NK-92 treated with Interleukin-12 subunit alpha and Interleukin-12 subunit beta, amount 100 ng/mL, for 24 hours (cell line): ENCODE data around the gene YIF1B.

Experiments
- DNase-seq: peaks from one replicate; lab custom pipeline; 2025; lab: John Stamatoyannopoulos, UW

YIF1B gene

DNA sequence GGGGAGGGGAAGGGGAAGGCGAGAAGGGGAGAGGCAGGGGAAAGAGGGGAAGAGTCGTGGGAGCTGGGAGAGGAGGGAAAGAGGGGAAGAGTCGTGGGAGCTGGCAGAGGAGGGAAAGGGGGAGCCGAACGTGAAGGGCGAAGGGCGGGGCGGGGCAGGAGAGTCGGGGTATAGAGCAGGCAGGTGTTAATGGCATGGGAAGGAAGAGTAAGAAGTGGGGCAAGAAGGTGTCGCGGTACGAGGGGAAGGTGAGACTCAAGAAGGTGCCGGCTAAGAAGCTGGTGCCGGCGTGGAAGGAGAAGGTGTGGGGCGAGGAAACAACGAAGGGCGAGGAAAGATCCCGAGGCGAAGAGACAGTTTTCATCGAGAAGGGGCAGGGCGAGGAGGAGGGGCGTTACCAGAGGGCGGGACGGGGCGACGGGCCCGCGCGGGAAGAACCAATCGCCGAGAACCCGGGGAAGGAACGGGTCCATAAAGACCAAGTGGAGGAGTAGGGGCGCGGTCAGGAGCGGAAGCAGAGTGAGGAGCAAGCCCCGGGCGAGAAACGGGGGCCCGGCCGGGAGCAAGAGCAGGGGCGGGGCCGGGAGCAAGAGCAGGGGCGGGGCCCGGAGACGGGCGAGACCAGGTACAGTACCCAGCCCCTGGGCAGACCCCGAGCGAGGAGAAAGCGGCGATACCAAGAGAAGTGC, 20.3 kb upstream of the YIF1B start:
- DNase-seq, result peak; percentile 93

DNA sequence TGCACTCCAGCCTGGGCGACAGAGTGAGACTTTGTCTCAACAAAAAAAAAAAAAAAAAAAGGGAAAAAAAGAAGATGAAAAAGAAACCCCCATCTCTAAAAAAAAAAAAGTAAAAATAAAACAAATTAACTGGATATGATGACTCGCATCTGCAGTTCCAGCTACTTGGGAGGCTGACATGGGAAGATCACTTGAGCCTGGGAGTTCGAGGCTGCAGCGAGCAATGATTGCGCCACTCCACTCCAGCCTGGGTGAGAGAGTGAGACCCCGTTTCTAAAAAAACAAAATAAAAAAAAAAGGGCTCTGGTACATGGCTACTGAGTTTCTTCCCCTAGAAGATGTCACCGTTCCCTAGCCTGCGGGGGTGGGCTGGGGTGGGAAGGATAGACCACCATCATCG, 17.5 kb upstream of the YIF1B start:
- DNase-seq, result no peak

DNA sequence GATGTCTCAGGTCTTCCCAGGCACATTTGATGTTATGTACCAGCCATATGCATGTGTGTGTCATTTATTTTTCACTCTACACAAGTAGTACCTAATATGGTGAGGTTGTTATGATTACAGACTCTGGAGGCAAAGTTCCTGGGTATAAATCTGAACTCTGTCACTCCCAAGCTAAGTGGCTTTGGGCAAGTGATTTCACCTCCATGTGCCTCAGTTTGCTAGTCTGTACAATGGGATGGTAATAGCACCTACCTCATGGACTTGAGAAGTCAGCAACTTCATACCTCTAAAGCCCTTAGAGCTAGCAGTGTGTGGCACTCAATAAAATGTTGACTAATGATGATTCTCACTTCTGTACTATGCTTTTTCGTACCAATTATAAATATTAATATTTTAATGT, 16.0 kb upstream of the YIF1B start:
- no peak for DNase-seq

DNA sequence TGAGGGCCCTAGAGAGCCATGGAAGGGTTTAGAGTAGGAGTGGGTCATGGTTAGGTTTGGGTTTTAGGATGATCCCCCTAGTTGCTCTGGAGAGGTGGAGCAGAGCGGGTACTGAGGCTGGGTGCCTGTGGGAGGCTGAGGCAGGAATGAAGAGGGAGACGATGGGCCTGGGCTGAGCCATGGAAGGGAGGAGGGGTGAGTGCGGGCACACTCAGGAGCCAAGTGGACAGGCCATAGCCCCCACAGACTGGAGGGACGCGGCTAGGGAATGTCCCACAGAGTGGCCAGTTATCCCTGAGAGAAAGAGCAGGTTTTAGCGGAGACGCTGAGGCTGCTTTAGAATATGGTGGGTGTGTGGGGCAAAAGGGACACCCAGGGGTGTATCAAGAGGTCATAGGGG, 13.9 kb upstream of the YIF1B start:
- no peak for DNase-seq

DNA sequence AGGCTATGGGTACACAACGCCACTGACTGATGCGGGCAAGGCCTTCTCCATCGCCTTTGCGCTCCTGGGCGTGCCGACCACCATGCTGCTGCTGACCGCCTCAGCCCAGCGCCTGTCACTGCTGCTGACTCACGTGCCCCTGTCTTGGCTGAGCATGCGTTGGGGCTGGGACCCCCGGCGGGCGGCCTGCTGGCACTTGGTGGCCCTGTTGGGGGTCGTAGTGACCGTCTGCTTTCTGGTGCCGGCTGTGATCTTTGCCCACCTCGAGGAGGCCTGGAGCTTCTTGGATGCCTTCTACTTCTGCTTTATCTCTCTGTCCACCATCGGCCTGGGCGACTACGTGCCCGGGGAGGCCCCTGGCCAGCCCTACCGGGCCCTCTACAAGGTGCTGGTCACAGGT, 10.8 kb upstream of the YIF1B start:
- no peak for DNase-seq

DNA sequence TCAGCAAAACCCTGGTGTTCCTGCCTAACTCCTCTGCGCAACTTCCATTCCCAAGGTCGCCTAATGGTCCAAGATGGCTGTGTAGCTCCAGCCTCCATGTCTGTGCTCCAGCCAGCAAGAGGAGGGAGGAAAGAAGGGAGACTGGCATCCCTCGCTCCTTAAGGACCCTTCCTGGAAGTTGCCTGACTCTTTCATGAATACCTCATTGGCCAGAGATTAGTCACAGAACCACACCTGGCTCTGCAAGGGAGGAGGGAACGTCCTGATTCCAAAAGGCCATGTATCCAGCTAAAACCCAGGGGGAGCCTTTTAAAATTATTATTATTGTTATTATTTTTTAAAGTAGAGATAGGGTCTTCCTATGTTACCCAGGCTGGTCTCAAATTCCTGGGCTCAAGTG, 8.7 kb upstream of the YIF1B start:
- no peak for DNase-seq

DNA sequence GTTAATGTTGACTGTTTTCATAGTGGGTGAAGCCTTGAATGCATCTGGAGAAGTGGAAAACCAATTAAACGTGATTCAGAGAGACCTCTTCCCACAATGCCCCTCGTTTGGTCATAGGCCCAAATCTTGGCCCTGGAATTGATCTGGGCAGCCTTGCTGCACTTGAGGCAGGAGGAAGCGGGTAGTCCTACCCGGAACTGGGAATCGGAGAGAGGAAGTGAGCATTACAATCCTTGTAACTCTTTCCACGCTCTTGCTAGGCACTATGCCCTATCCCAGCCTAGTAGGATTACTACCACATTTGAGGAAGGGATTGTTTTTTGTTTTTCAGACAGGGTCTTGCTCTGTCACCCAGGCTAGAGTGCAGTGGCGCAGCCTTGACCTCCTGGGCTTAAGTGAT, 7.5 kb upstream of the YIF1B start:
- DNase-seq, result no peak

DNA sequence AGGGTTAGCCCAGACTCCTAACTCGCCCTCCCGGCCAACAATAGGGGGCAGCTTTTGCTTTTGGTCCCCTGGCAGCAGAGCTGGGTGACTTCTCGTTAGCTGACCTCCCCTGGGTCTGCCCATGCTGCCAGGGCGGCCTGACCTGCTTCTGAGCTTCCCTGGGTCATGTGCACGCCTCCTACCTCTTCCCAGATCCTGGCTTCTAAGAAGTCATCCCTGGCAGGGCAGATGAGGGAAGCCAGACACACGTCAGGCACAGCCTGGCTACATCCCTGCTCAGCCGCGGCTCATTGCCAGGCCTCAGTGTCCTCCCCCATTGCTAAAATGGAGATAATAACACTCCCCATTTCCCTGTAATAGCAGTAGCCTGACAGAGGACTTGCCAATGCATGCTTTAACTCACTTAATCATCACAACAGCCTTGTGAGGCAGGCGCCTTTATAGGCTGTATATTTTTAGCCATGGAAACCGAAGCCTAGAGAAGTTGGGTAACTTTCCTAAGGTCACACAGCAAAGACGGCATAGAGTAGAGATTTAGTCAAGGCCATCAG, 6.0 kb upstream of the YIF1B start:
- DNase-seq, result no peak

DNA sequence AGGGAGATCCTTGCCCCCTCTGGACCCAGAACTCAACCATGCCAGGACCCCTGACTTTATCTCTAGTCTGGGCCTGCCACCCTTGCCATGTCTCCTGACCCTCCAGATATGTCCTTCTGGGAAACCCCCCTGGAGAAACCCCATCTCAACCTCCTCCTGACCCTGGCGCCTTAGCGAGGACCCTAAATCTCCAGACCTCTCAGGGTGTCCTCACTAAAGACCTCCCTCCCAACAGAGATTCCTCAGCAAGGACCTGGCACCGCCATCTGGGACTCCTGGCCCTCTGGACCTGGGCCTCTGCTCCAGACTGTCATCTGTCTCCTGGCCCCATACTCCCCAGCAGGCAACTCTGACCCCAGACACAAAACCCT, 5.2 kb upstream of the YIF1B start:
- no peak for DNase-seq

DNA sequence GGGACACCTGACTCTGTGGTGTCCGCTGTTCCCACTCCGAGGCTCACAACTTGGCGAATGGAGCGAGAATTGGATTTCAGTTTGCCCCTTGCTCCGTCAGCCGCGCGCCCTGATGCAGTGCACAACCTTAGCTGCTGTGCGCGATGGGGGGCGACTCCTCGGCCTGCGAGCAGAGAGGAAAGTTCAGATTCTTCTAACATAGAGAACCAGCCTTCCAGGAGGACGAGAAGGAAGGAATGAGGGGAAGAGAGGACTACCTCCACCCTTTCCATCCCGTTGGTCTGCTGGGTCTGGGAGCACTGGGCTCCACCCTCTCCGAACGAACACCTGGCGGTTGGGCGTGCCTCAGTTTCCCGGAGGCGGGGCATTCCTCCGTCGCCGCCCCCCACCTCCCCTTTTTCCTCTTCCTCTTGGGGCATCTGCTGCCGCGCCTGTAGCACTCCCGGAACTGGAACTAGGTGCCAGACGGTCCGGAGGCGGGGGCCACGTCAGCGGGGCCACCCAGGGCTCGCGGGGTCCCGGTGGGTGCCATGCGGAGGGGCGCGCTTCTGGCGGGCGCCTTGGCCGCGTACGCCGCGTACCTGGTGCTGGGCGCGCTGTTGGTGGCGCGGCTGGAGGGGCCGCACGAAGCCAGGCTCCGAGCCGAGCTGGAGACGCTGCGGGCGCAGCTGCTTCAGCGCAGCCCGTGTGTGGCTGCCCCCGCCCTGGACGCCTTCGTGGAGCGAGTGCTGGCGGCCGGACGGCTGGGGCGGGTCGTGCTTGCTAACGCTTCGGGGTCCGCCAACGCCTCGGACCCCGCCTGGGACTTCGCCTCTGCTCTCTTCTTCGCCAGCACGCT, 3.9 kb upstream of the YIF1B start, which contains the start of gene KCNK6:
Gene KCNK6 (plus strand): TSS at position 425 of the 838 bp plus-strand sequence. CDS start 106 bp downstream, at position 531.
- no peak for DNase-seq

DNA sequence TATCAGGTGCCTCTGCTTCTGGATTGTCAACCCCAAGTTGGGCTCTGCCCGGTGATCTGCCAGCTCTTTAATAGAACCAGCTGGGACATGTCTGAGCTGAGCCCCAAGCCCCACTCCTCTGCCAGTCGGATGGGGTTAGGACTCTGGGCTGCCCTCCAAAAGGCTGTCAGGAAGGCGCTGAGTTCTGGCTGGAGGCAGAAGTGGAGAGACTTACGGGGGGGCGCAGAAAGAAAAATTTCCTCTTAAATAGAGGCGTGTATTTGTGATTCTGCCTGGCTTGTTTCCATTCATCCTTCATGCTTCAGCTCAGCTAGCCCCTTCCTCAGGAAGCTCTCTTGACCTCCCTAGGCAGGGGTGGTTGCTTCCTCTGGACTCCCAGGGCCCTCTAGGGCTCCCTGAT, 2.9 kb upstream of the YIF1B start:
- DNase-seq, result no peak

DNA sequence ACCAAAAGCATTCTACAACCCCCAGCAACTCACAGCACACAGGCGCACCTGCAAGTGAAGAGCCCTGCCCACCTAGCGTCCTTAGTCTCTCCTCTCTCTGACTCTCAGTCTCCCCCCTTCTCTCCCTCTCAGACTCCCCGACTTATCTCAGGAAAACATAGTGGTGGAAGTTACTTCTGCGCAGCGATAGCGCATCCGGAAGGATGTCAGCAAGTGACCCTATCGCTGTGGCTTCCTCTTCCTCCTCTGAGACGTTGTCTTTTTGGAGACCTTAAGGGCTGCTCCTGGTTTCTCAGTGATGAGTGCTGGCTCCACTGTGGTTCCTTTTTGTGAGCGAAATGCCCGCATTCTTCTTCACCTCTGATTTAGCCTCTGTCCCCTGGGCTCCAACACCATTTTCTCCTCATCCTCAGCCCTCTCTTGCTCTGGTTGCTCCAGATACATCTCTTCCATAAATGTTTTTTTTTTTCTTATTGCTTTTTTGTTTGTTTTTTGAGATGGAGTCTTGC, 1.4 kb upstream of the YIF1B start:
- no peak for DNase-seq

DNA sequence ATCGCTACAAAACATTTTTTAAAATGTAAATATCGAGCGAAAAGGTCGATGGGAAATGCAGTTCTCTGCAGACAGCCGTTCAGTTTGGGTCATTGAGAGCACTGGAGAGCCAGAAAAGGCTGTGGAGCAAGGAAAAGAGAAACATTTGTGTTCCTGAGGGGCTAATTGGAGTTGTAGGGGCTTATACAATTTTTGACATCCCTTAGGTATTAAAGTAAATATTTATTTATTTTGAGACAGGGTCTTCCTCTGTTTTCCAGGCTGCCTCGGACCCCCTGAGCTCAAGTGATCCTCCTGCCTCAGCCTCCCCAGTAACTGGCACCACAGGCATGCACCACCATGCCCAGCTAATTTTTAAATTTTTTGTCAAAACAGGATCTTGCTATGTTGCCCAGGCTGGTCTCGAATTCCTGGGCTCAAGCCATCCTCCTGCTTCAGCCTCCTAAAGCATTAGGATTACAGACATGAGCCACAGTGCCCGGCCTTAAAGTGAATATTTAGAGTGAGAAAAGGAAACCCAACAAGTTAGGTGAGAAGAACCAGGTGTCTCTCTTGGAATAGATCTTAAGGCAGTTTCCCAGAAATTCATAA, 825 bp upstream of the YIF1B start:
- no peak for DNase-seq

DNA sequence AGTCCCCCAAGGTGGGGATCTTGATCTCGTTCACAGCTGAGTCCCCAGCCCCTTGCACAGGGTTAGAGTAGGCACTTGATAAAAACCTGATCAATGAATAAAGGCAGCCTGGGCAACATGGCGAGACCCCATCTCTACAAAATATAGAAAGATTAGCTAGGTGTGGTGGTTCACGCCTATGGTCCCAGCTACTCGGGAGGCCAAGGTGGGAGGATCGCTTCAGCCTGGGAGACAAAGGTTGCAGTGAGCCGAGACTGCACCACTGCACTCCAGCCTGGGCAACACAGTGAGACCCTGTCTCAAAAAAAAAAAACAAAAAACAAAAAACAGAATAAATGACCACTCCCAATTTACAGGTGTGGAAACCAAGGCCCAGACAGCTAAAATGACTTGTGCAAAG, 4.8 kb downstream of the YIF1B start:
- no peak for DNase-seq

DNA sequence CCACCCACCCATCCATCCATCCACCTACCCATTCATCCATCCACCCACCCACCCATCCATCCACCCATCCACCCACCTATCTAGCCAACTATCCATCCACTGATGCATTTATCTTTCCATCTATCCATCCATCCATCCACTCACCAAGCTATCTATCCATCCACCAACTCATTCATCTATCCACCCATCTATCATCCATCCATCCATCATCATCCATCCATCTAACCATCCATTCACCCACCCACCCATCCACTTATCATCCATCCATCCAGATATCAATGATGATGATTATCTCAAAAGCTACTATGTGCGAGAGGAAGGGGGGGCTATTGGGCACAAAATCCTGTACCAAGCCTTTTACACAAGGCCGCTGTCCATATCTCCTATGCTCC, 5.5 kb downstream of the YIF1B start:
- DNase-seq, result no peak

DNA sequence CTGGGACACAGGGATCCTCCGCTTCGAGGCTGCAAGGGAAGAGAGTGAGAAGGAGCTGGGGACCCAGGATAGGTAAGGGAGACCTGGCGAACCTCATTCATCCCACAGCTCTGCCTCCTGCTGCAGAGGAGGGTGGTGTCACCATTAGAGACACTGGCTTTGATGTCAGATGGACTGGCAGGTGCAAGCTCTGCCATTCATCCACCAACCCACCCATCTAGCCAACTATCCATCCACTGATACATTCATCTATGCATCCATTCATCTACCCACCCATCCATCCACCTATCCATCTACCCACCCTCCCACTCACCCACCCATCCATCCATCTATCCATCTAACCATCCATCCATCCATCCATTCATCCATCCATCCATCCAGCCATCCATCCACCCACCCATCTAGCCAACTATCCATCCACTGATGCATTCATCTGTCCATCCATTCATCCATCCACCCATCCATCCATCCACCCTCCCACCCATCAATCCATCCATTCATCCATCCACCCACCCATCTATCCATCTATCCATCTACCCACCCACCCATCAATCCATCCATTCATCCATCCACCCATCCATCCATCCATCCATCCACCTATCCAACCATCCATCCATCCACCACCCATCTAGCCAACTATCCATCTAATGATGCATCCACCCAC, 6.0 kb downstream of the YIF1B start:
- no peak for DNase-seq

DNA sequence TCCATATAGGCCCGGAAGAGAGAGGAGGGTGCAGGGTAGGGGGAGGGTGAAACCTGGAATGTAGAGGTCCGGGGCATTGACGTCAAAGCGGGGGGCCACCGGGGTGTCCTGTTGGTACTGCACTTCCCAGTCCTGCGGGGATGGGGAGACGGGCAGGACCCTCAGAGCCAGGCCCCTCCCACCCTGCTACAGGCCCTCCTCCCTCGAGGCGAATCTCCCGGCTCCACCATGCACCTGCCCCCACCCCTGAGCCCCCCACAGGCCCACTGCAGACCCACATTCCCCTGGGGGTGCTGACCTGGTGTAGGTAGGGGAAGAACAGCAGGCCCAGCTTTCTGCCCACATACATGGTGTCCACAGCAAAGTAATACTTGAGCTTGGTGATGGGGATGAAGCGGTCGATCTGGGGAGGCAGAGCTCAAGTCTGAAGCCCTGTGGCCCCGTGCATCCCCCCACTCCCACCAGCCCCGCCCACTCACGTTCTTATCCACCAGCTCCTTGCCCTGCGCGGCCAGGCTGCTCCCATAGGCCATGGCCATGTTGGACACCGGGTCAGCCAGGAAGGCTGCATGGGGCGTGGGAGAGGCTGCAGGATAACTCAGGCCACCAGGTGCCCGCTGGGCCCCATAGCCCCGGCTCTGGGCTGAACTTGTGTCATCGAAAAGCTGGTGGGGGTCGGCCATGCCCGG, 6.7 kb downstream of the YIF1B start:
- DNase-seq, result no peak

DNA sequence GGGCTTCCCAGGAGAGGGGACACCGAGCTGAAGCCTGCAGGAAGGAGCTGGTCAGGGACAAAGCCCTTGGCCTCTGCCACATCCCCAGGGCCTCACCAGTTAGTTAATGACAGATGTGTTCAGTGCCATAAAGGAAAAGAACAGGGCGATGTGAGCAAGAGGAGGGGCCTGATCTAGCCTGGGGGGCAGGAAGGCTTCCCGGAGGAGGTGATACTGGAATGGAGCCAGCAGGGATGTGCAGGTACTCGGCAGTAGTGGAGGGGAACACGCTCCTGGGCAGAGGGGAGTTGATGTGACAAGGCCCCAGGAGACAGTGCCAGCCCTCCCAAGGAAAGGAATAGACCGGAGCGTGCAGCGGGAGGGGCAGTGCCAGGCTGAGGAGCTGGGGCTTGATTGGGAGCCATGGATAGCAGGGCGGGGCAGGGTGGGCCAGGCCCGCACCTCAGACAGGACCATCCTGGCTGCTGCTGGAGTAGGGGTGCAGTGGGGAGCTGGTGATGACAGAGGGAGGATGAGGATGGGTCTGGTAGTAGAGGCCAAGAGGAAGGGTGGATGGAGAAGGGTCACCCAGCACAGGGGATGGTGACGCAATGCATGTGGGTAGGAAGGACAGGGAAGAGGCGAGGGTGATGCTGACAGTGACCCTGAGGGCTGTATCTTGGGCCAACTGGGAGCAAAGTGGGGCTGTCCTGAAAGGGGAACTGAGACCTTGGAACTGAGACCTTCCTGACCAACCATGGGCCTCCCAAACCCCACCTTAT, 7.6 kb downstream of the YIF1B start:
- no peak for DNase-seq

DNA sequence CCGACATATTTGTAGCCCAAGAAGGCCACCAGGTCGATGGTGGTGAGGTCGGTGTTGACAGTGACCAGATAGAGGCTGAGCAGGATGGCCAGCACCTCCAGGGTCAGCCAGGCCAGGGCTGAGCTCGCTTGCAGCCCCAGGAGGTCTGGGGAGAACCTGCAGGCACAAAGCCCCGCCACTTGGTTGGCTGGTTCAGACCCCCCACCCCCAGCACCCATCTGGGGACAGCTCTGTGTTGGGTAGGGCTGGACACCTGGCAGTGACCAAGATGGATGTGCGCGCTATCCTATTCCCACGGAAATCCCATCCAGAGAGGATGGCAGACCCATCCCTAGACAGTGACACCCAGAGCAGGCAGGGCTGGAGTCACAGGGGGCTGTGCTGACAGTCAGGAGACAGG, 8.2 kb downstream of the YIF1B start:
- no peak for DNase-seq

DNA sequence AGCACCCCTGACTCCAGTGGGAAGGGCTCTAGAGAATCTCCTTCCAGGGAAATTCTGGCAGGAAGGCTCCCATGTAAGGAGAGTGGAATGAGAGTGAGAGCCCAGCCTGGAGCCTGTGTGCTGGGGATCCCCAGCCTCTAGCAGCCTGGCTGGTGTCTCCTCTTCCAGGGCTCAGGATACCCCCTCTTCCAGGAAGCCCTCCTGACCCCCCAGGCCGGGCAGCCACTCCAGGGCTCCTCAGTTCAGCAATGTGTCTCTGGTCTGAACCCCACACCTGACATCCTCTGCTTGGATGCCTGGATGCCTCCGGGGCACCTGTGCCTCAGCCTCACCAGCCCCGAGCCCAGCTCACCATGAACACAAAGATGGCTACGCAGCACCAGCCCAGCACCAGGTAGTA, 8.7 kb downstream of the YIF1B start:
- DNase-seq, result no peak

DNA sequence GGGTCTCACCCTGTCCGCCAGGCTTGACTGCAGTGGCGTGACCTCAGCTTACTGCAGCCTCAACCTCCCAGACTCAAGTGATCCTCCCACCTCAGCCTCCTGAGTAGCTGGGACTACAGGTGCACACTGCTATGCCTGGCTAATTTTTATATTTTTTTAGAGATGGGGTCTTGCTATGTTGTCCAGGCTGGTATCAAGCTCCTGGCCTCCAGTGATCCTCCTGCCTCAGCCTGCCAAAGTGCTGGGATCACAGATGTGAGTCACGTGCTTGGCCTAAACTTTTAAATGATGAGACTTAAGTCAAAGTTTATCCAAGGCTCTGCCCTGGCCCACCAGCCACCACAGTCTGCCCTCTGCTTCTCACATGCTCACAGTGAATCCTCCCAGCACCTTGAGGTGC, 9.5 kb downstream of the YIF1B start:
- no peak for DNase-seq
